ENCODE measurements around the gene RARA.

RARA gene

DNA sequence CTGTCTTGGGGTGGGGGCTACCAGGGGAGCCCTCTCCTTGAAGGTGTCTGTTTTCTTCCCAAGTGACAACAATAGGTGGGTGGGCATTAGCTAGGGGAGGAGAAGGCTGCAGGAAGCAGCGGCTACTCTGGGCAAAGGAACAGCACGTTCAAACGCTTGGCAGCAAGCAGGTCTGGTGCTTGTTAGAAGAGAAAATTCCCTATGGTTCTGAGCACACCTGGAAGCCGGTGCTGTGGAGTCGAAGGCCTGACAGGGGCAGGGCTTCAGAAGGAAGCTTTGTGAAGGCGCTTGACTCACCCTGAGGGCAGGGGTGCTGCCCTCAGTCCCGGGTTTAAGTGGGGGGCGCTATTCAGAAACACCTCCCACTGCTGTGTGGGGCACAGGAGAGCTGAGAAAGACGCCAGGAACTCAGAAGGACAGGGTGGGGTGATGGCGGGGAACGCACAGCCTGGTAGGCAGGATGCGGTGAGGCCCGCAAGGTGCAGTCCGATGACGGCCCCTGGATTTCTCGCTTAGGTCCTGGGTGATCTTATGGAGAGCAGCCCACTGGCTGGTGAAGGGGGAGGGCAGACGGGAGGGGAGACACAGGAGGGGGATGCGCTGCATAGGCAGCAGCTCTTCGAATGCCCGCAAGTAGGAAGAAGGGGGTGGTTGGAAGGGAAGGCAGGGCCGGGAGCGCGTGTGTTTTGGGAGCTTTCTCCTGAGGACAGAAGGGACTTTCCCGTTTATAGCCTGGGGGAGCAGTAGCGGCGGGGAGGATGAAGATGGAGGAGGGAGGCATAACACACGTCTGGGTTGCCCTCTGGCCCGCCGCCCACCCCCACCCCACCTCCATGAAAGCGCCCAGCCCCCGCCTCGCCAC, 52.3 kb downstream of the RARA start:
- peaks cover 14 to 16% of the 10 kb centered on the region in 2 donors for H3K4me1 ChIP-seq (ENCODE audit: control insufficient read depth in 2 of 2, insufficient read depth in 2 of 2, low read length in 2 of 2)
- H3K36me3 ChIP-seq (ENCODE audit: control insufficient read depth in 2 of 2, insufficient read depth in 2 of 2, low read length in 2 of 2): peaks cover 2% of the 10 kb centered on the region in 2 donors
- no peak overlapping the region for H3K4me3 ChIP-seq (ENCODE audit: low read length in 2 of 2)
- no peak overlapping the region for H3K9ac ChIP-seq (ENCODE audit: low read depth in 1 of 2, low read length in 2 of 2)
- H3K27me3 ChIP-seq (ENCODE audit: control insufficient read depth in 2 of 2, insufficient read depth in 2 of 2, low read length in 2 of 2): peaks cover 0 to 3% of the 10 kb centered on the region in 2 donors
- H3K9me3 ChIP-seq (ENCODE audit: control insufficient read depth in 2 of 2, low read length in 2 of 2): no peaks in the 10 kb centered on the region
- H3K27ac ChIP-seq (ENCODE audit: low read depth in 2 of 2, low read length in 2 of 2): no peak overlapping the region

DNA sequence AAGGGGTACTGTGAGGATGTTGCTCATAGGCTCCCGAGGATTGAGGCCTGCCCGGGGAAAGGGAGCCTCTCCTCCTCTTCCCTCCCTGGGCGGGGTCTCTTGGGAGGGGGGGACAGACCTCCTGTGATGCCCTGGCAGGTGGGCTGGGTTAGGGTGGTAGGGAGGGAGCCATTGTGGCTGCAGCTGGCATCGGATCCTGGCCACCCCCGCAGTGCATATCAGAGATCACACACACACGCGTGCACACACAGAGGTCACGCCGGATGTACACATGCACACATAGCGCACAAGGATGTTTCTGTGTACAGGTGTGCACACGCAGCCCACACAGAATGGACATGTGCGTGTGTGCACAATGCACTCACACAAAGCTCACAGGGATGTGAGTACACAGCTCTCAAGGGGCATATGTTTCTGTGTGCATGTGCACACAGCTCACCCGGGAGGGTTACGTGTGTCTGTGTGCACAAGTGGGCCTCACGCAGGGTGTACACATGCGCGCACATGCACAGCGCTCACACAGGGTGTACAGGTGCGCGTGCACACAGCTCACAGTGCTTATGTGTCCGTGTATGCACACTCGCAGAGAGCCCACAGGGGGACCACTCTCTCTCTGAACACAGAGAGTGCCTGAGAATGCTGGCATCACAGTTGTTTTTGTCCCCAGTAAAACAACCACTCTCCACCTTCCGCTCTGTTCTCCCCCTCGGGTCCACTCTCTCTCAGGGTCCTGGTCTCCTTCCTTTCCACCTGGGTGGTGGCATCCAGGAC, 53.1 kb downstream of the RARA start:
- H3K4me3 ChIP-seq (ENCODE audit: low read length in 2 of 2): peak overlapping the region; percentile 48 to 73
- peak overlapping the region in 1 of 2 donors; percentile 59 for H3K9ac ChIP-seq (ENCODE audit: low read depth in 1 of 2, low read length in 2 of 2)
- peaks cover 0 to 3% of the 10 kb centered on the region in 2 donors for H3K27me3 ChIP-seq (ENCODE audit: control insufficient read depth in 2 of 2, insufficient read depth in 2 of 2, low read length in 2 of 2)
- H3K4me1 ChIP-seq (ENCODE audit: control insufficient read depth in 2 of 2, insufficient read depth in 2 of 2, low read length in 2 of 2): peaks cover 14 to 16% of the 10 kb centered on the region in 2 donors
- no peaks in the 10 kb centered on the region for H3K36me3 ChIP-seq (ENCODE audit: control insufficient read depth in 2 of 2, insufficient read depth in 2 of 2, low read length in 2 of 2)
- H3K27ac ChIP-seq (ENCODE audit: low read depth in 2 of 2, low read length in 2 of 2): no peak overlapping the region
- no peaks in the 10 kb centered on the region for H3K9me3 ChIP-seq (ENCODE audit: control insufficient read depth in 2 of 2, low read length in 2 of 2)

DNA sequence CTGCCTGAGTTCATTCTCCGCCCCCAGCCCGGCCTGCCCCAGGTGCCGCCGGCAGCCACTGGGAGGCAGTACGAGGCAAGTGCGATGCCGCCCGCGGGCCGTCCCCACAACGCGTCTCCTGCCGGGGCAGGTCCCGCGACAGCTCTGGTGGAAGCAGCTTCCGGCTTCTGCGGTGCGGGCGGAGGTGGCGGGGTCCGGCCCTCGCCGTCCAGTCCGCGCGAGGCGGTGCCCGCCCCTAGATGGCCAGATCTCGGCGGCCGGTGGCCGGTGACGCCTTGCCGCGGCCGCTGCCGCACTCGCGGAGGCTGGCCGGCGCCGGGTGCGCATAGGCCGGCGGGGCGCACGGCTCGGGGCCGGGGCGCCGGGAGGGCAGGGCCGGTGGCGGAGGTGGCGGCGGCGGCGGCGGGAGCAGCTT, 53.7 kb downstream of the RARA start:
- Histone ChIP-seq H3K4me3 (ENCODE audit: low read length in 2 of 2) (peak overlapping the region; percentile 48 to 73), H3K27me3 (ENCODE audit: control insufficient read depth in 2 of 2, insufficient read depth in 2 of 2, low read length in 2 of 2) (peaks cover 0 to 3% of the 10 kb centered on the region in 2 donors), H3K4me1 (ENCODE audit: control insufficient read depth in 2 of 2, insufficient read depth in 2 of 2, low read length in 2 of 2) (peaks cover 14 to 16% of the 10 kb centered on the region in 2 donors), H3K9ac (ENCODE audit: low read depth in 1 of 2, low read length in 2 of 2) (peak overlapping the region in 1 of 2 donors; percentile 59), H3K9me3 (ENCODE audit: control insufficient read depth in 2 of 2, low read length in 2 of 2) (no peaks in the 10 kb centered on the region), H3K27ac (ENCODE audit: low read depth in 2 of 2, low read length in 2 of 2) (peak overlapping the region in 1 of 2 donors; percentile 43), H3K36me3 (ENCODE audit: control insufficient read depth in 2 of 2, insufficient read depth in 2 of 2, low read length in 2 of 2) (no peaks in the 10 kb centered on the region)

DNA sequence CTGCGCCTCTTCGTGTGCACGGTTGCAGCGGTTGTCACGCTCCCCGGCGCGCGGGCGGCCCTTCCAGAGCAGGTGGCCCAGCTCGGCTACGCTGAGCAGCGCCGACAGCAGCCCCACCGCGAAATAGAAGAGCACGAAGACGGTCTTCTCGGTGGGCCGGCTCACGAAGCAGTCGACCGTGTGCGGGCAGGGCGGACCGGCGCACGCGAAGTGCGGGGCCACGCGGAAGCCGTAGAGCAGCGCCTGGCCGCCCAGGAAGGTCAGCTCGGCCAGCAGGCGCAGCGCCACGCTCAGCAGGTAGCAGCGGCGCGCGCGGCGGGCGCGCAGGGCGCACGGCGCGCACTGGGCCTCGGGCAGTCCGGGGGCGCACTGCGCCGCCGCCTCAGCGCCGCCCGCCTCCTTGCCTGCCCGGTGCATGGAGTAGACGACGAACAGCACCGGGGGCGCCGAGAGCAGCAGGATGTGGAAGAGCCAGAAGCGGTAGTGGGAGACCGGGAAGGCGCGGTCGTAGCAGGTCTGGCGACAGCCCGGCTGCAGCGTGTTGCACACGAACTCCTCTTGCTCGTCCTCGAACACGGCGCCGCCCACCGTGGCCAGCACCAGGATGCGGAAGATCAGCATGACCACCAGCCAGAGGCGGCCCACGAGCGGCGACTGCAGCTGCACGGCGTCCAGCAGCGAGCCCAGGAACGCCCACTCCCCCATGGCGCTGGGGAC, 54.3 kb downstream of the RARA start:
- peaks cover 0 to 3% of the 10 kb centered on the region in 2 donors for H3K27me3 ChIP-seq (ENCODE audit: control insufficient read depth in 2 of 2, insufficient read depth in 2 of 2, low read length in 2 of 2)
- peak overlapping the region; percentile 32 to 59 for H3K9ac ChIP-seq (ENCODE audit: low read depth in 1 of 2, low read length in 2 of 2)
- peak overlapping the region; percentile 63 to 73 for H3K4me3 ChIP-seq (ENCODE audit: low read length in 2 of 2)
- peak overlapping the region in 1 of 2 donors; percentile 43 for H3K27ac ChIP-seq (ENCODE audit: low read depth in 2 of 2, low read length in 2 of 2)
- peaks cover 14 to 16% of the 10 kb centered on the region in 2 donors for H3K4me1 ChIP-seq (ENCODE audit: control insufficient read depth in 2 of 2, insufficient read depth in 2 of 2, low read length in 2 of 2)
- H3K36me3 ChIP-seq (ENCODE audit: control insufficient read depth in 2 of 2, insufficient read depth in 2 of 2, low read length in 2 of 2): no peaks in the 10 kb centered on the region
- H3K9me3 ChIP-seq (ENCODE audit: control insufficient read depth in 2 of 2, low read length in 2 of 2): no peaks in the 10 kb centered on the region

DNA sequence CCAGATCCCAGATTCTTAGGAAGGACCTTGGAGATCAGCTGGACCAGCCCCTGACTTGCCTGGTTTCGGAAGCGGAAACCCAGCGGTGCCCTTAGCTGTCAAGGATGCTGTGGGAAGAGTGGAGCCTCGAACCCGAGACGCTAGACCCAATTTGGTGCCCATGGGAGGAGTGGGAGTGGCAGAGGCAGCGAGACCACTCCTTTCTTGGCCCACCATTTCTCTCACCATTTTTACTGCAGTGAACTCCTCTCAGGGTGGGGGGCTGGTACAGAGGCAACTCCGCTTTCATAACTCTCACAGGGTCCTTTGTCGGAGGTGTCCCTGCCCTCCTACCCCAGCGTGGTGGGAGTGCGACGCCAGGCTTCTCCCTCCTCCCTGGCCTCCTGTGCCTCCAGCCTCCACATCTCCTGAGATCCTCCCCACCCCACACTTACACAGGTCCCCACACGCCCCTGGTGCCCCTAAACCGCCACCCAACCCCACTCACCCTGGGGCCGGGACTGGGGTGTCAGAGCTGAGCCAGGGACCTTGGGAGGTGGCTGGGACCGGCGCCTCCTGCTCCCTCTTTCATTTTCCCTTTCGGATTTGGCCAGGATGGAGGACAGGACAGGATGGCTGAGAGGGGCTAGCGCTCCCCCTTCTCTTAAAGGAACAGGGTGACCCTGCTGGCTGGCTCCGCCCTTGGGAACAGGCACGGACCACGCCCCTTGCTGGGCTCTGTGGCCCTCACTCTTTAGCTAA, 55.3 kb downstream of the RARA start, which contains the start of gene GJD3:
TSS of gene GJD3 (minus strand) at position 617 of the 741 bp plus-strand sequence. CDS start 922 bp downstream, outside the sequence.
- no peaks in the 10 kb centered on the region for H3K9me3 ChIP-seq (ENCODE audit: control insufficient read depth in 2 of 2, low read length in 2 of 2)
- peaks cover 12 to 13% of the 10 kb centered on the region in 2 donors for H3K4me1 ChIP-seq (ENCODE audit: control insufficient read depth in 2 of 2, insufficient read depth in 2 of 2, low read length in 2 of 2)
- no peak within 1 kb of the TSS for H3K27ac ChIP-seq (ENCODE audit: low read depth in 2 of 2, low read length in 2 of 2)
- H3K27me3 ChIP-seq (ENCODE audit: control insufficient read depth in 2 of 2, insufficient read depth in 2 of 2, low read length in 2 of 2): peaks cover 0 to 3% of the 10 kb centered on the region in 2 donors
- H3K36me3 ChIP-seq (ENCODE audit: control insufficient read depth in 2 of 2, insufficient read depth in 2 of 2, low read length in 2 of 2): no peaks in the 10 kb centered on the region
- peak within 1 kb of the TSS in 1 of 2 donors; percentile 59 for H3K9ac ChIP-seq (ENCODE audit: low read depth in 1 of 2, low read length in 2 of 2)
- peak within 1 kb of the TSS; percentile 63 to 73 for H3K4me3 ChIP-seq (ENCODE audit: low read length in 2 of 2)

DNA sequence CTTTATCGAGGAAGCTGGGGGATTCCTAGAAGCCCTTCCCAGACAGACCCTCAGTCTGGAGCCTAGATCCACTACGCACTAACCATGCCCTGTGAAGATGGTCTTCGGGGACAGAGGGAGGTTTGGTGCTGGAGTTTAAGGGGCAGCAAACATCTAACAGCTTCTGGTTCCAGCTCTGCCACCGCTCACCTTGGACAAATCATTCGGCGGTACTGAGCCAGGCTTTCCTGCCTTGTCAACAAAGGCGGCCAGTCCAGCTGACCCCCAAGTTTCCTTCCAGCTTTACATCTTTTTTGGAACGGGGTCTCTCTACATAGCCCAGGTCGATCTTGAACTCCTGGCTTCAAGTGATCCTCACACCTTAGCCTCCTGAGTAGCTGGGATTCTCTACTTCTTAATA, 55.9 kb downstream of the RARA start:
- H3K4me1 ChIP-seq (ENCODE audit: control insufficient read depth in 2 of 2, insufficient read depth in 2 of 2, low read length in 2 of 2): peaks cover 12 to 13% of the 10 kb centered on the region in 2 donors
- no peaks in the 10 kb centered on the region for H3K36me3 ChIP-seq (ENCODE audit: control insufficient read depth in 2 of 2, insufficient read depth in 2 of 2, low read length in 2 of 2)
- no peak overlapping the region for H3K9ac ChIP-seq (ENCODE audit: low read depth in 1 of 2, low read length in 2 of 2)
- no peak overlapping the region for H3K27ac ChIP-seq (ENCODE audit: low read depth in 2 of 2, low read length in 2 of 2)
- H3K9me3 ChIP-seq (ENCODE audit: control insufficient read depth in 2 of 2, low read length in 2 of 2): no peaks in the 10 kb centered on the region
- H3K27me3 ChIP-seq (ENCODE audit: control insufficient read depth in 2 of 2, insufficient read depth in 2 of 2, low read length in 2 of 2): peaks cover 0 to 3% of the 10 kb centered on the region in 2 donors
- H3K4me3 ChIP-seq (ENCODE audit: low read length in 2 of 2): no peak overlapping the region

DNA sequence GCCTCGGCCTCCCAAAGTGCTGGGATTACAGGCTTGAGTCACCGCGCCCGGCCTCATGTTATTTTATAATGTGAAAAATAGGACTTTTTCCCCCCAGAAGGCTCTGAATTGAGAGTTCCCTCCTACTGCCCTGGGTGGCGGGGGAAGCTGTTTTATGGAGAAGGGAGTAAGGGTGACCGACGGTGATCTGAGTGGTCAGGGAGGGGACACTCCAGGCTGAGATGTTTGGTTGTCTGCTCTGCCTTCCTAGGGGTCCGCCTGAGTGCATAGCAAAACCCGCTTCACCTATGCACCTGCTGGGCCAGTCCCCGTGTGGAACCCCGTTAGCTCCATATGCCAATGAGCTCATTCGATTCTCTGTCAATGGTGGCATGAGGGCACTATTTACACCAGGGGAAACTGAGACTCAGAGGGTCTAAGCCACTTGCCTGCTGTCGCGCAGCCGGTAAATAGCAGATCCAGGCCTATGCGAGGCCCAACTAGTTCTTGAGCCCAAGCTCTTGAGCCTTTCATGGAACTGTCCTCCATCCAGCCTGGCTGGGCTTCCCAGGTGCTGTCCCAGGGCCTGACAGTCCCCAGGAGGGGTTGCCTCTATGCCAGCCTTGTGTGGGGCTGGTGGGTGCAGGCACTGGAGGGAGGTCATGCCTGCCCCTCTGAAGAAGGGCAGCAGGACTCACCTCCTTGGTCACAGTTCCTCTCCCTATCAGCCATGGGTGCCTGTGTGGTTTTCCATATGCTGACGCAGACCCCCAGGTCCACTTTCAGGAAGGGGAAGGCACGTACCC, 57.3 kb downstream of the RARA start:
- no peak overlapping the region for H3K27ac ChIP-seq (ENCODE audit: low read depth in 2 of 2, low read length in 2 of 2)
- no peaks in the 10 kb centered on the region for H3K9me3 ChIP-seq (ENCODE audit: control insufficient read depth in 2 of 2, low read length in 2 of 2)
- no peaks in the 10 kb centered on the region for H3K36me3 ChIP-seq (ENCODE audit: control insufficient read depth in 2 of 2, insufficient read depth in 2 of 2, low read length in 2 of 2)
- H3K27me3 ChIP-seq (ENCODE audit: control insufficient read depth in 2 of 2, insufficient read depth in 2 of 2, low read length in 2 of 2): peaks cover 0 to 3% of the 10 kb centered on the region in 2 donors
- no peak overlapping the region for H3K9ac ChIP-seq (ENCODE audit: low read depth in 1 of 2, low read length in 2 of 2)
- peaks cover 12 to 13% of the 10 kb centered on the region in 2 donors for H3K4me1 ChIP-seq (ENCODE audit: control insufficient read depth in 2 of 2, insufficient read depth in 2 of 2, low read length in 2 of 2)
- no peak overlapping the region for H3K4me3 ChIP-seq (ENCODE audit: low read length in 2 of 2)

DNA sequence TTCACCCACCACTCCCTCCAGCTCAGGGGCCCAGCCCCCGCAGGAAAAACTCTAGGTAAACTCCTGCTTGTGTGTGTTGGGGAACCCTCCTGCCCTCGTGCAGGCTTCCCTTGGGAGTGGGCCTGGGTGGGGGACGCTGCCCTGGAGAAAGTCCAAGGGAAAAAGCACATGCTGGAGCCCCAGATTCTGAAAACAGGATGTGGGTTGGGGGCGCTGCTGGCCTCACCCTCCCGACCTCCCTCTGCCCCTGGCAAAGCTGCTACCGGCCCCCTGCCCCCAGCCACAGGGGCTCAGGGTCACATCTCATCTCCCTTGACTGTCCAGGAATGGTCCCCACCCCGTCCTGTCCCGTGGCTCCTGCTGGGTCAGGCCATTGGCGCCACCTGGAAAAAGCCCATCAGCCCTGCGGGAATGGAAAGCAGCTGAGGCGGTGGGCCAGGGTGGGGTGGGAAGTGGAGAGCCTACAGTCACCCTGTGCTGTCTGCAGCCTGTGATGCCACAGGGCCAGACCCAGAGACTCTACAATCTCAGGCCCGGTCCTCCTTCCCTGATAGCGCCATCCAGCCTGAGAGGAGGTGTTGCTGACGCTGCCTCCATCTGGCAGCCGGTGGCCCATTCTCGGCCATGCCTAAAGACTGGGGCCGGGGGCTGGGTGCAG, 58.0 kb downstream of the RARA start:
- H3K4me3 ChIP-seq (ENCODE audit: low read length in 2 of 2): no peak overlapping the region
- peaks cover 12 to 13% of the 10 kb centered on the region in 2 donors for H3K4me1 ChIP-seq (ENCODE audit: control insufficient read depth in 2 of 2, insufficient read depth in 2 of 2, low read length in 2 of 2)
- no peaks in the 10 kb centered on the region for H3K9me3 ChIP-seq (ENCODE audit: control insufficient read depth in 2 of 2, low read length in 2 of 2)
- H3K27ac ChIP-seq (ENCODE audit: low read depth in 2 of 2, low read length in 2 of 2): no peak overlapping the region
- H3K9ac ChIP-seq (ENCODE audit: low read depth in 1 of 2, low read length in 2 of 2): no peak overlapping the region
- H3K27me3 ChIP-seq (ENCODE audit: control insufficient read depth in 2 of 2, insufficient read depth in 2 of 2, low read length in 2 of 2): peaks cover 0 to 3% of the 10 kb centered on the region in 2 donors
- no peaks in the 10 kb centered on the region for H3K36me3 ChIP-seq (ENCODE audit: control insufficient read depth in 2 of 2, insufficient read depth in 2 of 2, low read length in 2 of 2)
